Keratinocyte (primary cell): Measurements from ENCODE around the gene PTPN12.

Experiments
- CTCF ChIP-seq, 3 experiments: IDR thresholded peaks in 1 of 3; conservative IDR thresholded peaks in 1 of 3; optimal IDR thresholded peaks in 1 of 3; 2 replicates in 2 of 3; 3 replicates in 1 of 3; pipeline versions ENCODE3 to v1.5.1; 2011; ENCODE audit warnings: low read length in 3 of 3, mild to moderate bottlenecking in 3 of 3, moderate library complexity in 2 of 3, control low read depth in 1 of 3, inconsistent platforms in 1 of 3; ENCODE audit not compliant: insufficient read depth in 2 of 3; ENCODE audit errors: extremely low read depth in 1 of 3
- EZH2 ChIP-seq: IDR thresholded peaks from one replicate; pipeline ENCODE4 v1.6.1; 2012; ENCODE audit warnings: inconsistent platforms, mild to moderate bottlenecking, low read length, moderate library complexity

GRCh38 chr7:77606562-77606961 is 69.5 kb downstream of the PTPN12 start:
- TF ChIP-seq CTCF (optimal IDR thresholded peaks at IDR 0.05 in 1 of 3, IDR thresholded peaks at IDR 0.05 in 1 of 3, conservative IDR thresholded peaks at IDR 0.05 in 1 of 3; ENCODE audit: extremely low read depth in 1 of 3, insufficient read depth in 2 of 3, low read length in 3 of 3): no peak
- TF ChIP-seq EZH2: no peak
